ENCODE data around the gene PTPA.

- TF ChIP-seq, protein P1, sequence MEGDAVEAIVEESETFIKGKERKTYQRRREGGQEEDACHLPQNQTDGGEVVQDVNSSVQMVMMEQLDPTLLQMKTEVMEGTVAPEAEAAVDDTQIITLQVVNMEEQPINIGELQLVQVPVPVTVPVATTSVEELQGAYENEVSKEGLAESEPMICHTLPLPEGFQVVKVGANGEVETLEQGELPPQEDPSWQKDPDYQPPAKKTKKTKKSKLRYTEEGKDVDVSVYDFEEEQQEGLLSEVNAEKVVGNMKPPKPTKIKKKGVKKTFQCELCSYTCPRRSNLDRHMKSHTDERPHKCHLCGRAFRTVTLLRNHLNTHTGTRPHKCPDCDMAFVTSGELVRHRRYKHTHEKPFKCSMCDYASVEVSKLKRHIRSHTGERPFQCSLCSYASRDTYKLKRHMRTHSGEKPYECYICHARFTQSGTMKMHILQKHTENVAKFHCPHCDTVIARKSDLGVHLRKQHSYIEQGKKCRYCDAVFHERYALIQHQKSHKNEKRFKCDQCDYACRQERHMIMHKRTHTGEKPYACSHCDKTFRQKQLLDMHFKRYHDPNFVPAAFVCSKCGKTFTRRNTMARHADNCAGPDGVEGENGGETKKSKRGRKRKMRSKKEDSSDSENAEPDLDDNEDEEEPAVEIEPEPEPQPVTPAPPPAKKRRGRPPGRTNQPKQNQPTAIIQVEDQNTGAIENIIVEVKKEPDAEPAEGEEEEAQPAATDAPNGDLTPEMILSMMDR (conservative IDR thresholded peaks at IDR 0.05 in 1 of 2, IDR thresholded peaks at IDR 0.05 in 1 of 2; ENCODE audit: low read depth in 1 of 2, low read length in 2 of 2): no peak
- no peak for TF ChIP-seq EZH2 (IDR thresholded peaks at IDR 0.05; ENCODE audit: low read length, missing control alignments)
These were observed 40.3 kb downstream of the PTPA start for GRCh38 chr9:129151469-129151868.
